Body of pancreas (tissue), 4 donors: ENCODE results near the gene TRAPPC13.

Source experiments
- CTCF ChIP-seq, 7 experiments: fragments of 450-650 bp in 4 of 7; fragments of 200-600 bp in 3 of 7; sonication (generic) in 3 of 7; IDR thresholded peaks; one replicate each; pipeline ENCODE4 v1.5.1; 2016 to 2019; ENCODE audit warnings: antibody characterized with exemption in 7 of 7
- POLR2A ChIP-seq, 3 donors: fragments of 450-650 bp; IDR thresholded peaks; one replicate each; pipeline ENCODE4 v1.6.1; 2016; ENCODE audit warnings: antibody characterized with exemption in 3 of 3, mild to moderate bottlenecking in 2 of 3

GRCh38 chr5:65663804-65664521 is 39.1 kb downstream of the TRAPPC13 start:
- peak in 5 of 7 experiments; percentile 16 to 36 (median 33) for TF ChIP-seq CTCF (IDR thresholded peaks at IDR 0.05)
- TF ChIP-seq POLR2A (IDR thresholded peaks at IDR 0.05): no peak
